ENCODE data around the gene MYH15.

DNA sequence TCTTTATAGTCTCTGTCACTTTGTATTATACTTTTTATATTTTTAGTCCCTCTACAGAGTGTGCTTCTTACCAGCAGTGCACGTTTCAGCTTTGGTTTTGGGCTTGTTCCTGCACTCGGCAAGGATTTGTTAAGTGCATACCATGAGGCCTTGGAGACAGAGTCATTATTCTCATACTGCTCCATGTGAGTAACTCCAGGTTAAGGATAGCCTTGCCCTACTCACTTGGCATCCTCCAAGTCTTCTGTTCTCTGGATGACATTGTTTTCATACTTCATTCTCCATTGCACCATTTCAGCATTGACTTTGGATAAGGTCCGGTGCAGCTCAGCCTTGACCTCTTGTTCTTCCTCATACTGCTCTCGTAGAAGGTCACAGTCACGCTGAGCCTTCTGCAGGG lies 96.4 kb downstream of the MYH15 start:
- TF ChIP-seq SMC3 (IDR thresholded peaks at IDR 0.05; ENCODE audit: low read depth, low read length) = no peak
- TF ChIP-seq, protein P1, sequence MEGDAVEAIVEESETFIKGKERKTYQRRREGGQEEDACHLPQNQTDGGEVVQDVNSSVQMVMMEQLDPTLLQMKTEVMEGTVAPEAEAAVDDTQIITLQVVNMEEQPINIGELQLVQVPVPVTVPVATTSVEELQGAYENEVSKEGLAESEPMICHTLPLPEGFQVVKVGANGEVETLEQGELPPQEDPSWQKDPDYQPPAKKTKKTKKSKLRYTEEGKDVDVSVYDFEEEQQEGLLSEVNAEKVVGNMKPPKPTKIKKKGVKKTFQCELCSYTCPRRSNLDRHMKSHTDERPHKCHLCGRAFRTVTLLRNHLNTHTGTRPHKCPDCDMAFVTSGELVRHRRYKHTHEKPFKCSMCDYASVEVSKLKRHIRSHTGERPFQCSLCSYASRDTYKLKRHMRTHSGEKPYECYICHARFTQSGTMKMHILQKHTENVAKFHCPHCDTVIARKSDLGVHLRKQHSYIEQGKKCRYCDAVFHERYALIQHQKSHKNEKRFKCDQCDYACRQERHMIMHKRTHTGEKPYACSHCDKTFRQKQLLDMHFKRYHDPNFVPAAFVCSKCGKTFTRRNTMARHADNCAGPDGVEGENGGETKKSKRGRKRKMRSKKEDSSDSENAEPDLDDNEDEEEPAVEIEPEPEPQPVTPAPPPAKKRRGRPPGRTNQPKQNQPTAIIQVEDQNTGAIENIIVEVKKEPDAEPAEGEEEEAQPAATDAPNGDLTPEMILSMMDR (conservative IDR thresholded peaks at IDR 0.05; ENCODE audit: low read depth, low read length) = no peak
- no peak for TF ChIP-seq RFX5 (IDR thresholded peaks at IDR 0.05; ENCODE audit: low read depth, low read length)
- TF ChIP-seq MAZ (IDR thresholded peaks at IDR 0.05; ENCODE audit: borderline replicate concordance, low read depth, low read length) = no peak
- no peak for TF ChIP-seq POLR2A (IDR thresholded peaks at IDR 0.05; ENCODE audit: low read depth, low read length)
- no peak for TF ChIP-seq MXI1 (IDR thresholded peaks at IDR 0.05; ENCODE audit: borderline replicate concordance, low read depth, low read length)

All from IMR-90 (cell line).